ENCODE data around the gene TLR10. TPM values are rescaled to one million over a fixed set of nuclear protein-coding genes. Genes with fewer than 3 reads are reported as not detected.
"Not testable (repeated sequence)": the region's sequence is repeated elsewhere in the genome, so short reads cannot be mapped to it uniquely, and the experiment has no call there.

Gene TLR10
- total and polyA plus RNA-seq, 9 donors = 0.08 to 1.4 (median 0.23) TPM; not detected in 3

GRCh38 chr4:38775326-38775725 lies 7.5 kb downstream of the TLR10 start:
- Histone ChIP-seq H3K36me3 (no peaks in the 10 kb centered on the region), H3K9me3 (no peaks in the 10 kb centered on the region), H3K4me1 (ENCODE audit: insufficient read depth) (no peaks in the 10 kb centered on the region), H3K27ac (no peak overlapping the region), H3K27me3 (no peaks in the 10 kb centered on the region), H3K4me3 (no peak overlapping the region)
- no peak for DNase-seq
- 79 to 81% (median 81%) methylated on average over 2 of the region's 2 CpGs for WGBS, 3 donors
- TF ChIP-seq EP300 (IDR thresholded peaks at IDR 0.05) (no peak), CTCF (IDR thresholded peaks at IDR 0.05) (no peak), POLR2A (IDR thresholded peaks at IDR 0.05) (no peak)
- intact Hi-C loops (cut with DNase I) = no loop called here

GRCh38 chr4:38774181-38774955 lies 8.4 kb downstream of the TLR10 start:
- no peak for TF ChIP-seq POLR2A (IDR thresholded peaks at IDR 0.05)
- TF ChIP-seq EP300 (IDR thresholded peaks at IDR 0.05) = no peak
- no peak for TF ChIP-seq CTCF (IDR thresholded peaks at IDR 0.05)
- Histone ChIP-seq H3K9me3 (no peaks in the 10 kb centered on the region), H3K4me3 (no peak overlapping the region), H3K4me1 (ENCODE audit: insufficient read depth) (no peaks in the 10 kb centered on the region), H3K36me3 (no peaks in the 10 kb centered on the region), H3K27ac (no peak overlapping the region), H3K27me3 (no peaks in the 10 kb centered on the region)
- intact Hi-C loops (cut with DNase I) = no loop called here
- DNase-seq = no peak
- WGBS, 3 donors = 85 to 87% (median 86%) methylated on average over 8 of the region's 8 CpGs

GRCh38 chr4:38770281-38770680 lies 12.5 kb downstream of the TLR10 start:
- H3K4me1 ChIP-seq (ENCODE audit: insufficient read depth); H3K27me3 ChIP-seq; H3K27ac ChIP-seq; intact Hi-C loops (cut with DNase I); H3K9me3 ChIP-seq; H3K36me3 ChIP-seq; DNase-seq; H3K4me3 ChIP-seq: not testable (repeated sequence)
- WGBS, 3 donors = 96 to 98% (median 96%) methylated on average over 2 of the region's 2 CpGs

- Histone ChIP-seq H3K27ac (no peak overlapping the region), H3K4me1 (ENCODE audit: insufficient read depth) (no peaks in the 10 kb centered on the region), H3K36me3 (no peaks in the 10 kb centered on the region), H3K9me3 (no peaks in the 10 kb centered on the region), H3K4me3 (no peak overlapping the region), H3K27me3 (no peaks in the 10 kb centered on the region)
- DNase-seq = no peak
- intact Hi-C loops (cut with DNase I) = loop anchor here in 1 of 4 donors (10.0 kb wide), 1 partner anchor 365 kb away; no protein-coding TSS in a partner anchor
- 82 to 86% (median 84%) methylated on average over 2 of the region's 2 CpGs for WGBS, 3 donors
- TF ChIP-seq CTCF (IDR thresholded peaks at IDR 0.05) = no peak
- no peak for TF ChIP-seq POLR2A (IDR thresholded peaks at IDR 0.05)
- no peak for TF ChIP-seq EP300 (IDR thresholded peaks at IDR 0.05)
Observed at GRCh38 chr4:38769857-38770256, 12.9 kb downstream of the TLR10 start.

- no peaks in the 10 kb centered on the region for H3K27me3 ChIP-seq
- intact Hi-C loops (cut with DNase I) = loop anchor here in 1 of 4 donors (10.0 kb wide), 1 partner anchor 365 kb away; no protein-coding TSS in a partner anchor
- DNase-seq = no peak
- no peak for TF ChIP-seq CTCF (IDR thresholded peaks at IDR 0.05)
- no peak for TF ChIP-seq EP300 (IDR thresholded peaks at IDR 0.05)
- no peak for TF ChIP-seq POLR2A (IDR thresholded peaks at IDR 0.05)
- H3K27ac ChIP-seq = no peak overlapping the region
- H3K9me3 ChIP-seq = no peaks in the 10 kb centered on the region
- no peaks in the 10 kb centered on the region for H3K36me3 ChIP-seq
- 23 to 27% (median 26%) methylated on average over 2 of the region's 2 CpGs for WGBS, 3 donors
- no peak overlapping the region for H3K4me3 ChIP-seq
- H3K4me1 ChIP-seq (ENCODE audit: insufficient read depth) = no peaks in the 10 kb centered on the region
Observed at GRCh38 chr4:38769441-38769840, 13.3 kb downstream of the TLR10 start.

Measured in ovary (tissue), 9 donors.